Endothelial cell (in vitro differentiated cells): ENCODE results near the gene GBP4. TPM values are rescaled to one million over a fixed set of nuclear protein-coding genes. Genes with fewer than 3 reads are reported as not detected.

ENCODE experiments used
- DNase-seq: peaks from one replicate; pipeline ENCODE4 v3.0.0; 2021; ENCODE audit warnings: low spot score
- H3K27ac Mint-ChIP-seq: one replicate; pipeline ENCODE4 v1.8.0; 2021; ENCODE audit warnings: mixed read lengths, inconsistent platforms; ENCODE audit not compliant: unreplicated experiment
- H3K27me3 Mint-ChIP-seq: one replicate; pipeline ENCODE4 v1.8.0; 2021; ENCODE audit warnings: mild to moderate bottlenecking, moderate library complexity, mixed read lengths, inconsistent platforms; ENCODE audit not compliant: unreplicated experiment
- H3K36me3 Mint-ChIP-seq: one replicate; pipeline ENCODE4 v1.8.0; 2021; ENCODE audit warnings: mild to moderate bottlenecking, low read depth, mixed read lengths, inconsistent platforms; ENCODE audit not compliant: unreplicated experiment
- H3K4me1 Mint-ChIP-seq: one replicate; pipeline ENCODE4 v1.8.0; 2021; ENCODE audit warnings: mild to moderate bottlenecking, mixed read lengths, inconsistent platforms; ENCODE audit not compliant: unreplicated experiment
- H3K4me3 Mint-ChIP-seq: one replicate; pipeline ENCODE4 v1.8.0; 2021; ENCODE audit warnings: mild to moderate bottlenecking, mixed read lengths, inconsistent platforms; ENCODE audit not compliant: unreplicated experiment
- H3K9me3 Mint-ChIP-seq: one replicate; pipeline ENCODE4 v1.8.0; 2021; ENCODE audit warnings: mixed read lengths, inconsistent platforms; ENCODE audit not compliant: unreplicated experiment
- total RNA-seq: library from RNA; stranded (reverse); fragmentation: NEBNext Ultra II Directional; extraction: Animal tissue kit (Norgen Biotek cat#: 25700); gene quantifications from one replicate; pipeline ENCODE4 v1.2.1, GENCODE V29; 2021; ENCODE audit not compliant: unreplicated experiment
- TF ChIP-seq, protein P1 (sequence below): fragments of 200-600 bp; sonication (generic); IDR thresholded peaks from one replicate; pipeline ENCODE4 v1.5.0; 2021; ENCODE audit warnings: antibody characterized with exemption; ENCODE audit not compliant: unreplicated experiment

The GBP4 gene
- total RNA-seq, 1 donor from 2014 or later, result 75.5 TPM

DNA sequence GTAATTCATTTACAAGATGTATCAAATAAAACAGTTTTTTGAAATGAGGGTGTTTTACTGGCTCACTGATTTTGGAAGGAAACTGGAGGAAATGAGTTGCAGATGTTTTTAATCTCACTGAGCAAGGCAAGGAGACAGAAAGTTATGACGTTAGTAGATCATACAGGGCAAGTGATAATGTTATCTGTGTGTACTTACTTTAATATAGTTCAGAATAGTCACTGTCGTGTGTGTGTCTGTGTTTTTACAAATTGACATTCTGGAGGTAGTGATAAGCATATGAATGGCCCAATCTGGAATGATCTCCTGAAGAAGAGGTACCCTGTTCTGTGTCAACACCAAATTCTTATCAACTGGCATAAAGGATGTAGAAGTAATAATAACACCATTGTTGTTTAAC, 1.9 kb upstream of the GBP4 start:
- no peak overlapping the region for H3K4me3 Mint-ChIP-seq
- H3K27me3 Mint-ChIP-seq, result peaks cover 2% of the 10 kb centered on the region
- peaks cover 11% of the 10 kb centered on the region for H3K36me3 Mint-ChIP-seq
- H3K4me1 Mint-ChIP-seq, result peaks cover 30% of the 10 kb centered on the region
- H3K9me3 Mint-ChIP-seq, result peaks cover 8% of the 10 kb centered on the region
- H3K27ac Mint-ChIP-seq, result no peak overlapping the region
- no peak for DNase-seq
- TF ChIP-seq, protein P1, sequence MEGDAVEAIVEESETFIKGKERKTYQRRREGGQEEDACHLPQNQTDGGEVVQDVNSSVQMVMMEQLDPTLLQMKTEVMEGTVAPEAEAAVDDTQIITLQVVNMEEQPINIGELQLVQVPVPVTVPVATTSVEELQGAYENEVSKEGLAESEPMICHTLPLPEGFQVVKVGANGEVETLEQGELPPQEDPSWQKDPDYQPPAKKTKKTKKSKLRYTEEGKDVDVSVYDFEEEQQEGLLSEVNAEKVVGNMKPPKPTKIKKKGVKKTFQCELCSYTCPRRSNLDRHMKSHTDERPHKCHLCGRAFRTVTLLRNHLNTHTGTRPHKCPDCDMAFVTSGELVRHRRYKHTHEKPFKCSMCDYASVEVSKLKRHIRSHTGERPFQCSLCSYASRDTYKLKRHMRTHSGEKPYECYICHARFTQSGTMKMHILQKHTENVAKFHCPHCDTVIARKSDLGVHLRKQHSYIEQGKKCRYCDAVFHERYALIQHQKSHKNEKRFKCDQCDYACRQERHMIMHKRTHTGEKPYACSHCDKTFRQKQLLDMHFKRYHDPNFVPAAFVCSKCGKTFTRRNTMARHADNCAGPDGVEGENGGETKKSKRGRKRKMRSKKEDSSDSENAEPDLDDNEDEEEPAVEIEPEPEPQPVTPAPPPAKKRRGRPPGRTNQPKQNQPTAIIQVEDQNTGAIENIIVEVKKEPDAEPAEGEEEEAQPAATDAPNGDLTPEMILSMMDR, result no peak

DNA sequence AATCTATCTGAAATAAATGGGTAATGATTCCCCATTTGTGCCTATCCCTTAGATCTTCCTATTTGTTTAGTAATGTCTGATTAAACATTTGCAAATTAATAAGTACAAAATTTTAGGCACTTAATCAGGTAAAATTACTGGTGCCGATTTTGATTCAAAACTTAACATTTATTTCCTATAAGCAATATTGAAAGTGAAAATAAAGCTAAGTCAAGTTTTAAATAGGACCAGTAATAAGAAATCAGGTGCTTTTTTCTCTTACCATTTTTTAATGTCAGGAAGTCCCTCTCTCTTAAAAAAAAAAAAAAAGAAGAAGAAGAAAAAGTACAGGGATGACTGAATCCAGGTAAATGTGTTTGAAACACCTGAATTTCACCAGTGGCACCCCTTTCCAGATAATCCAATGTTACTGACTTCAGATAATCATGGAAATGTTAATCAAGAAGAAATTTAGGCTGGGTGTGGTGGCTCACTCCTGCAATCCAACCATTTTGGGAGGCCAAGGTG, 836 bp upstream of the GBP4 start:
- TF ChIP-seq, protein P1, result no peak
- Mint-ChIP-seq H3K27me3 (peaks cover 2% of the 10 kb centered on the region), H3K4me1 (peaks cover 37% of the 10 kb centered on the region), H3K4me3 (peak overlapping the region; percentile 92), H3K9me3 (peaks cover 6% of the 10 kb centered on the region), H3K27ac (peak overlapping the region; percentile 82), H3K36me3 (peaks cover 21% of the 10 kb centered on the region)
- DNase-seq, result no peak

DNA sequence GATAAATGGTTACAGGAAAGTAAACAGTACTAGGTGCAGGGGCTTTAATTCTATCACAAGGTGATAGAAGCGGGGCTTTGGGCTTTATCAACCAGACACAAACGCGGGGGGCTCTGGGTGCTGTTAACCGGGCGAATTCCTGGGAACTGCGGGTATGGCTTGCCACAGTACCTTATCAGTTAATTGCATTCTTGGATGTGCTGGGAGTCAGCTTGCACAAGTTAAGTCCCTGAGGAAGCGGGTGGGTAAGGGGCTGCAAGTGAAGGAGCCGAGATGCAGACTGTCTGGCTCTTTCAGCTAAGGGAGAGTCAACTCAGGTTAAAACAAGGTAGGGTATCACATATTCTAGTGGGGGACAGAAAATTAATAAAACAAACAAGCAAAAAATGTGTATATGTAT, 661 bp downstream of the GBP4 start:
- peaks cover 39% of the 10 kb centered on the region for H3K4me1 Mint-ChIP-seq
- peak overlapping the region; percentile 92 for H3K4me3 Mint-ChIP-seq
- DNase-seq, result no peak
- H3K9me3 Mint-ChIP-seq, result no peaks in the 10 kb centered on the region
- peak overlapping the region; percentile 82 for H3K27ac Mint-ChIP-seq
- H3K27me3 Mint-ChIP-seq, result peaks cover 2% of the 10 kb centered on the region
- peaks cover 23% of the 10 kb centered on the region for H3K36me3 Mint-ChIP-seq
- TF ChIP-seq, protein P1, result no peak

DNA sequence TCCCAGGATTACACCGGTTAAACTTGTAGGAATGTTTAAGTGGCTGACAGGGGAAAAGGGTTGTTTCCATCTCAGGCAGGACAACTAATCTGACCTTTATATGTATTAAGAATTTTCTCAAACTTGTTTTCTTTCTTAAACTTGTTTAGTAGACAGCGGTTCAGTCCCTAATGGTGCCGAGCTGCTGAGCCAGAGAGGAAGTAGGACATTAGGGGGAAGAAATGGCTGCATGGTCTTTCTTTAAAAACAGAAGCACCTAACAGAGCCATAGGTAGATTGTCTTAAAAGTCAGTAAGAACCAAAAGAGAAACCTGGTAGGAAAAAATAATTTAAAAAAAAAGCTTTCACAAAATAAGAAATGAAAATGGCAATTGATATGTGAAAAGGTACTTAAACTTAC, 3.3 kb downstream of the GBP4 start:
- TF ChIP-seq, protein P1, result no peak
- Mint-ChIP-seq H3K9me3 (no peaks in the 10 kb centered on the region), H3K27me3 (no peaks in the 10 kb centered on the region), H3K4me1 (peaks cover 36% of the 10 kb centered on the region), H3K4me3 (peak overlapping the region; percentile 59), H3K27ac (no peak overlapping the region), H3K36me3 (peaks cover 33% of the 10 kb centered on the region)
- DNase-seq, result no peak

DNA sequence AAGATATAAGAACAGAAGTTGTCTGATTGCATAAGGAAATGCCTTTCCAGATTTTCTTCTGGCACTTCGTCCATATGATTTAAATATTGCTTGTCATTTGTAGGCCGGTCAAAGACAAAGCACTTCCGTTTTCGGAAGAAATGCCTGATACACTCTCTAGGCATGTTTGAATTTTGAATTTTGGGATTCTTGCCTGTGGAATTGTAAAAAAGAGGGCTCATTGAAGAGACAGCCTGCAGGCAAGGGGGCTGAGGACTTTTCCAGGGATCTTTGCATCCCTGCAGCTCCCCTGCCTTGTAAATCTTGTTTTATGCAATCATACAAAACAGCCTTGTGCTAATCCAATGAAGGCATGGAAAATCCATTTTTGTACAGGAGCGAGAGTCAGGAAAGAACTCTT, 7.4 kb downstream of the GBP4 start:
- DNase-seq, result no peak
- peaks cover 2% of the 10 kb centered on the region for H3K27me3 Mint-ChIP-seq
- no peak overlapping the region for H3K4me3 Mint-ChIP-seq
- H3K27ac Mint-ChIP-seq, result no peak overlapping the region
- H3K36me3 Mint-ChIP-seq, result peaks cover 55% of the 10 kb centered on the region
- no peaks in the 10 kb centered on the region for H3K9me3 Mint-ChIP-seq
- peaks cover 11% of the 10 kb centered on the region for H3K4me1 Mint-ChIP-seq
- TF ChIP-seq, protein P1, result no peak
